ENCODE results near the gene KLHL36. TPM values are rescaled to one million over a fixed set of nuclear protein-coding genes. Genes with fewer than 3 reads are reported as not detected.

The KLHL36 gene
- total RNA-seq, 4 donors from 2014 or later, result 15.6 to 33.9 (median 18.2) TPM

GRCh38 chr16:84652566-84652965 is 4.3 kb downstream of the KLHL36 start:
- TF ChIP-seq POLR2A (IDR thresholded peaks at IDR 0.05), result no peak
- TF ChIP-seq CTCF (IDR thresholded peaks at IDR 0.05 in 4 of 5, conservative IDR thresholded peaks at IDR 0.05 in 1 of 5), result no peak
- H3K9me3 ChIP-seq, result no peaks in the 10 kb centered on the region
- in situ Hi-C loops (cut with MboI; ENCODE audit: low sequenced_read_pairs in 4 of 4), result no loop called here
- no peak for ATAC-seq
- DNase-seq, result no peak
- H3K4me1 ChIP-seq, result peaks cover 8 to 15% of the 10 kb centered on the region in 2 donors
- intact Hi-C loops (cut with DNase I; ENCODE audit: low total_unique reads), result no loop called here
- H3K36me3 ChIP-seq, result peaks cover 0 to 19% of the 10 kb centered on the region in 2 donors
- H3K27ac ChIP-seq, result no peak overlapping the region
- no peak overlapping the region for H3K4me3 ChIP-seq
- H3K27me3 ChIP-seq, result no peaks in the 10 kb centered on the region

GRCh38 chr16:84654238-84654637 is 5.9 kb downstream of the KLHL36 start:
- in situ Hi-C loops (cut with MboI; ENCODE audit: low sequenced_read_pairs in 4 of 4) (no loop called here), intact Hi-C loops (cut with DNase I; ENCODE audit: low total_unique reads) (no loop called here)
- DNase-seq (no peak), ATAC-seq (no peak)
- Histone ChIP-seq H3K27me3 (no peaks in the 10 kb centered on the region), H3K9me3 (no peaks in the 10 kb centered on the region), H3K4me3 (no peak overlapping the region), H3K4me1 (peaks cover 4 to 7% of the 10 kb centered on the region in 2 donors), H3K36me3 (peaks cover 0 to 35% of the 10 kb centered on the region in 2 donors), H3K27ac (no peak overlapping the region)
- TF ChIP-seq CTCF (IDR thresholded peaks at IDR 0.05 in 4 of 5, conservative IDR thresholded peaks at IDR 0.05 in 1 of 5) (no peak), POLR2A (IDR thresholded peaks at IDR 0.05) (no peak)

GRCh38 chr16:84654998-84655397 is 6.7 kb downstream of the KLHL36 start:
- H3K4me3 ChIP-seq, result no peak overlapping the region
- no peaks in the 10 kb centered on the region for H3K27me3 ChIP-seq
- no peak overlapping the region for H3K27ac ChIP-seq
- no peak for TF ChIP-seq CTCF (IDR thresholded peaks at IDR 0.05 in 4 of 5, conservative IDR thresholded peaks at IDR 0.05 in 1 of 5)
- in situ Hi-C loops (cut with MboI; ENCODE audit: low sequenced_read_pairs in 4 of 4), result no loop called here
- peaks cover 0 to 43% of the 10 kb centered on the region in 2 donors for H3K36me3 ChIP-seq
- DNase-seq, result no peak
- H3K4me1 ChIP-seq, result no peaks in the 10 kb centered on the region
- H3K9me3 ChIP-seq, result no peaks in the 10 kb centered on the region
- ATAC-seq, result no peak
- intact Hi-C loops (cut with DNase I; ENCODE audit: low total_unique reads), result no loop called here

- no peaks in the 10 kb centered on the region for H3K9me3 ChIP-seq
- ATAC-seq, result no peak
- H3K27ac ChIP-seq, result no peak overlapping the region
- H3K4me3 ChIP-seq, result no peak overlapping the region
- in situ Hi-C loops (cut with MboI; ENCODE audit: low sequenced_read_pairs in 4 of 4), result no loop called here
- TF ChIP-seq POLR2A (IDR thresholded peaks at IDR 0.05), result no peak
- no peak for TF ChIP-seq CTCF (IDR thresholded peaks at IDR 0.05 in 4 of 5, conservative IDR thresholded peaks at IDR 0.05 in 1 of 5)
- no peak for DNase-seq
- intact Hi-C loops (cut with DNase I; ENCODE audit: low total_unique reads), result no loop called here
- H3K36me3 ChIP-seq, result peaks cover 0 to 58% of the 10 kb centered on the region in 2 donors
- H3K27me3 ChIP-seq, result no peaks in the 10 kb centered on the region
- no peaks in the 10 kb centered on the region for H3K4me1 ChIP-seq
Observed at GRCh38 chr16:84656649-84657048, 8.3 kb downstream of the KLHL36 start.

- TF ChIP-seq CTCF (IDR thresholded peaks at IDR 0.05 in 4 of 5, conservative IDR thresholded peaks at IDR 0.05 in 1 of 5), result no peak
- TF ChIP-seq POLR2A (IDR thresholded peaks at IDR 0.05), result no peak
- Histone ChIP-seq H3K4me1 (no peaks in the 10 kb centered on the region), H3K9me3 (no peaks in the 10 kb centered on the region), H3K27me3 (no peaks in the 10 kb centered on the region), H3K27ac (no peak overlapping the region), H3K4me3 (no peak overlapping the region), H3K36me3 (peaks cover 0 to 62% of the 10 kb centered on the region in 2 donors)
- ATAC-seq (no peak), DNase-seq (no peak)
- in situ Hi-C loops (cut with MboI; ENCODE audit: low sequenced_read_pairs in 4 of 4) (no loop called here), intact Hi-C loops (cut with DNase I; ENCODE audit: low total_unique reads) (no loop called here)
Observed at GRCh38 chr16:84657229-84657837, 9.0 kb downstream of the KLHL36 start.
